AG09319 (cell line): Measurements from ENCODE around the gene CDH13.

Source experiments
- DNase-seq: peaks from one replicate; pipeline ENCODE4 v3.0.0-alpha.2; 2010; ENCODE audit warnings: low read depth; ENCODE audit errors: extremely low read depth
- CTCF ChIP-seq: IDR thresholded peaks from 2 replicates; pipeline ENCODE4 v1.5.1; 2011; ENCODE audit warnings: low read depth, mild to moderate bottlenecking, inconsistent platforms, low read length, moderate library complexity

Gene CDH13

GRCh38 chr16:83044589-83044988 lies 417.8 kb downstream of the CDH13 start:
- no peak for DNase-seq
- TF ChIP-seq CTCF, result no peak

DNA sequence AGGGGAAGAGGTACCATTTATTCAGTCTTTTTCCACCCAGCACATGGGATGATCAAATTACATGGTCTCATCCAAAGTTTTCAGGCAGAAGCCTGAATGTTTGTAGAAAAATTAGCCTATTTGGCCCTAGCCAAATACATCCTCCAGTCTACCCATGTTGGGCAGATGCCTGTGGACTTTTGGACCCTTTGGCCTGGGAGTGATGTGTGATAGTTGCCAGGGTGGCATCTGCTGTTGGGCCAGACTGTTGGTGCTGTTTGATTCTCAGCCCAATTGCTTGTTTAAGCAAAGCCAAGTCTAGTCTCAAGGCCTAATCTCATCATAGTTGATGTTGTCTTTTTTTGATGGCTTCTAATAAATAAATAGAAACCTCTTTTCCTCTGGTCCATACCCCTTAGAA lies 419.0 kb downstream of the CDH13 start:
- no peak for DNase-seq
- no peak for TF ChIP-seq CTCF

- DNase-seq, result no peak
- TF ChIP-seq CTCF, result no peak
Observed at GRCh38 chr16:83046664-83047063, 419.9 kb downstream of the CDH13 start.

- DNase-seq, result peak; percentile 5
- no peak for TF ChIP-seq CTCF
Observed at GRCh38 chr16:83051451-83051850, 424.7 kb downstream of the CDH13 start.

DNA sequence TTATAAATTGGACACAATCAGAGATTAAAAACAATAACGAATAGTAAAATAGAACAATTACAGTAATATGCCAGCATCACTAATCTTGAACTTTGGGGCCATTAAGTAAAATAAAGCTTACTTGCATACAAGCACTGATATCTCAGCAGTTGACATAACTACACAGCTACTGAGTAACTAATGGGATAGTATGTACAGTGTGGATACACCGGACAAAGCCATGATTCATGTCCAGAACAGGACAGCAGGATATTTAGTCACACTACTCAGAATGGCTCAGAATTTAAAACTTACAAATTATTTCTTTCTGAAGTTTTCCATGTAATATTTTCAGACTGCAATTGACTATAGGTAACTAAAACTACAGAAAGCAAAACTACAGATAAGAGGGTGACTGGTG lies 427.5 kb downstream of the CDH13 start:
- no peak for TF ChIP-seq CTCF
- DNase-seq, result no peak

DNA sequence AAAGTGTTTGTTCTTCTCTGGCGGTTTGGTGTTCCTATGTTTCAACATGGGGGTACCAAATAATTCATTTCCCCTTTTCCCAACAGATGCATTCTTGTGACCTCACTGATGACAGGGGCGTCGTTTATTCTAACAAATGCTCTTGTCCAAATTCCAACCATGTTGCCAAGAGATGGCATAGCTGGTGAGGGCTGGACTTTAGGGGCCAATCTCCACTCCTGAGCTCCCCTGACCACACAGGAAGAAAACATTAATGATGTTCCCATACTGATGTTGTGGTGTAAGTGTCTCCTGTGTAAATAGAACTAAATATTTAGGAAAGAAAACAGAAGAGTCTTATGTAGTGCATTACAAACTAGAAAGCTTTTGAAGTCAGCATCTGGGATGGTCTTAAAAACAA lies 431.6 kb downstream of the CDH13 start:
- DNase-seq, result no peak
- no peak for TF ChIP-seq CTCF

DNA sequence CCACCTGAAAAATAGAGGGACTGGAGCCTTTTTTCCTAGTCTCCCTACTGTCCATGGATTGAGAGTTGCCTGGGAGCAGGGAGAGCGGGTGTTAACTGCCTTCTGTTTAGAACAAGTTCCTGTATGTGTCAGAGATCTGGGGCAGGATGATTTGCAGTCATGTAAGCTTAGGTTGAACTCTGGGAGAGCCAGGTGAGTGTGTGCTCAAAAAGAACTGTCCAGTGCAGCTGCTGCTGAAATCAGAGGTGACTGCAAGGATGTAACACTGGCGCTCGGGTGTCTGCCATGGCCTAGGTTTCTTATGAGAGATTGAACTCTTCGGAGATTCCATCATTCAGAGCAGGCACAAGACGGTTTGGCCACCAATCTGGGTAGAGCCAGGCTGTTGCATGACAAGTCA lies 432.5 kb downstream of the CDH13 start:
- no peak for DNase-seq
- no peak for TF ChIP-seq CTCF
